Endodermal cell (in vitro differentiated cells): ENCODE measurements around the gene KCNQ1. TPM values are rescaled to one million over a fixed set of nuclear protein-coding genes. Genes with fewer than 3 reads are reported as not detected.

Source experiments
- DNase-seq: peaks from one replicate; pipeline ENCODE4 v3.0.0-alpha.2; 2017
- H3K27ac ChIP-seq: 2 replicates; pipeline ENCODE4 v1.5.1; 2013; ENCODE audit warnings: mild to moderate bottlenecking, low read depth, low read length, moderate library complexity
- H3K27me3 ChIP-seq: 2 replicates; pipeline ENCODE4 v1.6.1; 2013; ENCODE audit warnings: mild to moderate bottlenecking, low read length, moderate library complexity; ENCODE audit not compliant: insufficient read depth, control insufficient read depth, poor library complexity, severe bottlenecking
- H3K36me3 ChIP-seq: 2 replicates; pipeline ENCODE4 v1.7.0; 2013; ENCODE audit warnings: mild to moderate bottlenecking, low read length, moderate library complexity; ENCODE audit not compliant: control insufficient read depth, insufficient read depth
- H3K4me1 ChIP-seq: one replicate; pipeline ENCODE4 v1.7.0; 2013; ENCODE audit warnings: low read length; ENCODE audit not compliant: control insufficient read depth, insufficient read depth
- H3K4me3 ChIP-seq: 2 replicates; pipeline ENCODE4 v1.5.1; 2013; ENCODE audit warnings: mild to moderate bottlenecking, low read length, moderate library complexity
- H3K9ac ChIP-seq: 2 replicates; pipeline ENCODE4 v1.6.1; 2013; ENCODE audit warnings: mild to moderate bottlenecking, low read length, moderate library complexity; ENCODE audit not compliant: poor library complexity, severe bottlenecking; ENCODE audit errors: extremely low read depth
- H3K9me3 ChIP-seq: 2 replicates; pipeline ENCODE4 v1.6.1; 2013; ENCODE audit warnings: mild to moderate bottlenecking, low read length, moderate library complexity; ENCODE audit not compliant: control insufficient read depth
- H3K27ac Mint-ChIP-seq: 2 replicates; pipeline ENCODE4 v1.8.0; 2020; ENCODE audit warnings: mixed read lengths
- H3K27me3 Mint-ChIP-seq: 2 replicates; pipeline ENCODE4 v1.8.0; 2021; ENCODE audit warnings: mild to moderate bottlenecking, mixed read lengths; ENCODE audit not compliant: insufficient read depth
- H3K36me3 Mint-ChIP-seq: 2 replicates; pipeline ENCODE4 v1.8.0; 2020; ENCODE audit warnings: low read depth, mixed read lengths
- H3K4me1 Mint-ChIP-seq: 2 replicates; pipeline ENCODE4 v1.8.0; 2020; ENCODE audit warnings: mixed read lengths
- H3K4me3 Mint-ChIP-seq: 2 replicates; pipeline ENCODE4 v1.8.0; 2020; ENCODE audit warnings: mild to moderate bottlenecking, moderate library complexity, mixed read lengths
- H3K9me3 Mint-ChIP-seq: 2 replicates; pipeline ENCODE4 v1.8.0; 2020; ENCODE audit warnings: mild to moderate bottlenecking, mixed read lengths
- WGBS, 2 experiments: methylation state at CpG; one replicate each; pipeline versions ENCODE4 v1.1.5 to v1.1.7; 2013; ENCODE audit warnings: missing lambda C conversion rate in 2 of 2, mixed read lengths in 1 of 2; ENCODE audit not compliant: insufficient coverage in 1 of 2, insufficient read length in 1 of 2; 5-methylcytosine and 5-hydroxymethylcytosine counted together
- total RNA-seq, 2 donors: library from RNA; stranded (reverse); fragmentation: NEBNext Ultra II Directional in 1 of 2; extraction: Animal tissue kit (Norgen Biotek cat#: 25700) in 1 of 2; gene quantifications; 2 replicates in 1 of 2; 3 replicates in 1 of 2; pipeline ENCODE4 v1.2.1, GENCODE V29; 2021
- TF ChIP-seq, protein P1 (sequence below): fragments of 200-600 bp; sonication (generic); conservative IDR thresholded peaks from 2 replicates; pipeline ENCODE4 v1.5.0; 2021; ENCODE audit warnings: antibody characterized with exemption, mild to moderate bottlenecking

The KCNQ1 gene
- total RNA-seq, 2 donors from 2014 or later: 1.8 to 3.5 TPM

DNA sequence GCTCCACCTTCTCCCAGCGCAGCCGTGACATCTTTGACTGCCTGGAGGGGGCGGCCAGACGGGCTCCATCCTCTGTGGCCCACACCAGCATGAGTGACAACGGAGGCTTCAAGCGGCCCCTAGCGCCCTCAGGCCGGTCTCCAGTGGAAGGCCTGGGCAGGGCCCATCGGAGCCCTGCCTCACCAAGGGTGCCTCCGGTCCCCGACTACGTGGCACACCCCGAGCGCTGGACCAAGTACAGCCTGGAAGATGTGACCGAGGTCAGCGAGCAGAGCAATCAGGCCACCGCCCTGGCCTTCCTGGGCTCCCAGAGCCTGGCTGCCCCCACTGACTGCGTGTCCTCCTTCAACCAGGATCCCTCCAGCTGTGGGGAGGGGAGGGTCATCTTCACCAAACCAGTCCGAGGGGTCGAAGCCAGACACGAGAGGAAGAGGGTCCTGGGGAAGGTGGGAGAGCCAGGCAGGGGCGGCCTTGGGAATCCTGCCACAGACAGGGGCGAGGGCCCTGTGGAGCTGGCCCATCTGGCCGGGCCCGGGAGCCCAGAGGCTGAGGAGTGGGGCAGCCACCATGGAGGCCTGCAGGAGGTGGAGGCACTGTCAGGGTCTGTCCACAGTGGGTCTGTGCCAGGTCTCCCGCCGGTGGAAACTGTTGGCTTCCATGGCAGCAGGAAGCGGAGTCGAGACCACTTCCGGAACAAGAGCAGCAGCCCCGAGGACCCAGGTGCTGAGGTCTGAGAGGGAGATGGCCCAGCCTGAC lies 41.7 kb upstream of the KCNQ1 start:
- DNase-seq: no peak
- no peaks in the 10 kb centered on the region for H3K27me3 Mint-ChIP-seq
- no peaks in the 10 kb centered on the region for H3K9me3 ChIP-seq
- H3K4me3 Mint-ChIP-seq: peak overlapping the region; percentile 80
- peaks cover 5% of the 10 kb centered on the region for H3K4me1 Mint-ChIP-seq
- H3K4me3 ChIP-seq: no peak overlapping the region
- H3K36me3 Mint-ChIP-seq: peaks cover 8% of the 10 kb centered on the region
- H3K36me3 ChIP-seq: peaks cover 24% of the 10 kb centered on the region
- TF ChIP-seq, protein P1, sequence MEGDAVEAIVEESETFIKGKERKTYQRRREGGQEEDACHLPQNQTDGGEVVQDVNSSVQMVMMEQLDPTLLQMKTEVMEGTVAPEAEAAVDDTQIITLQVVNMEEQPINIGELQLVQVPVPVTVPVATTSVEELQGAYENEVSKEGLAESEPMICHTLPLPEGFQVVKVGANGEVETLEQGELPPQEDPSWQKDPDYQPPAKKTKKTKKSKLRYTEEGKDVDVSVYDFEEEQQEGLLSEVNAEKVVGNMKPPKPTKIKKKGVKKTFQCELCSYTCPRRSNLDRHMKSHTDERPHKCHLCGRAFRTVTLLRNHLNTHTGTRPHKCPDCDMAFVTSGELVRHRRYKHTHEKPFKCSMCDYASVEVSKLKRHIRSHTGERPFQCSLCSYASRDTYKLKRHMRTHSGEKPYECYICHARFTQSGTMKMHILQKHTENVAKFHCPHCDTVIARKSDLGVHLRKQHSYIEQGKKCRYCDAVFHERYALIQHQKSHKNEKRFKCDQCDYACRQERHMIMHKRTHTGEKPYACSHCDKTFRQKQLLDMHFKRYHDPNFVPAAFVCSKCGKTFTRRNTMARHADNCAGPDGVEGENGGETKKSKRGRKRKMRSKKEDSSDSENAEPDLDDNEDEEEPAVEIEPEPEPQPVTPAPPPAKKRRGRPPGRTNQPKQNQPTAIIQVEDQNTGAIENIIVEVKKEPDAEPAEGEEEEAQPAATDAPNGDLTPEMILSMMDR: no peak
- no peaks in the 10 kb centered on the region for H3K27me3 ChIP-seq
- no peak overlapping the region for H3K27ac ChIP-seq
- H3K27ac Mint-ChIP-seq: no peak overlapping the region
- WGBS, 2 experiments: 91% methylated on average over 18 to 31 of the region's 31 CpGs
- no peak overlapping the region for H3K9ac ChIP-seq
- no peaks in the 10 kb centered on the region for H3K9me3 Mint-ChIP-seq
- H3K4me1 ChIP-seq: no peaks in the 10 kb centered on the region

DNA sequence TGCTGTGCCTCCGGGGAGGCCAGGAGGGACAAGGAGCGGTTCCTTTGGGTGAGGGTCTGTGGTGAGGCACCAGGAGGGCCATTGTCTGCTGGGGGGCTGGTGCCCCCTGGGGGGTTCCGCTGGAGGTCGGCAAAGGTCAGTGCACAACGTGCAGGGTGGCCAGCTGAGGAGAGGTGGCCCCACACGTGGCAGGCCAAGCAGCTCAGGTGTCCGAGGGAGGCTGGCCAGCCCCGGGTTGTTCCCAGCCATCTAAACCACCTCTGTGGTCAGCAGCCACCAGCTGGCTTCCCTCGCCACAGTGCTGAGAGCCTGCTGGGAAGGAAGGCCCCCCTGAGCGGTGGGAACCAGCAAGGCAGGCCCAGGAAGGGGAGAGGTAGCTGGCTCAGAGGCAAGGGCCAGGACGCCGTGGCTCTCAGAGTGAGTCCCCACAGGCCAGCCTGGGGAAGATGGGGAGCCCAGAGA lies 40.0 kb upstream of the KCNQ1 start:
- H3K9me3 ChIP-seq: no peaks in the 10 kb centered on the region
- Mint-ChIP-seq H3K27ac (peak overlapping the region; percentile 74), H3K9me3 (no peaks in the 10 kb centered on the region), H3K4me3 (no peak overlapping the region), H3K4me1 (peaks cover 5% of the 10 kb centered on the region), H3K36me3 (peaks cover 6% of the 10 kb centered on the region), H3K27me3 (no peaks in the 10 kb centered on the region)
- no peak overlapping the region for H3K4me3 ChIP-seq
- TF ChIP-seq, protein P1: no peak
- no peak for DNase-seq
- H3K9ac ChIP-seq: no peak overlapping the region
- peaks cover 19% of the 10 kb centered on the region for H3K36me3 ChIP-seq
- no peaks in the 10 kb centered on the region for H3K27me3 ChIP-seq
- no peaks in the 10 kb centered on the region for H3K4me1 ChIP-seq
- 91 to 94% methylated on average over 4 to 12 of the region's 12 CpGs for WGBS, 2 experiments
- no peak overlapping the region for H3K27ac ChIP-seq

DNA sequence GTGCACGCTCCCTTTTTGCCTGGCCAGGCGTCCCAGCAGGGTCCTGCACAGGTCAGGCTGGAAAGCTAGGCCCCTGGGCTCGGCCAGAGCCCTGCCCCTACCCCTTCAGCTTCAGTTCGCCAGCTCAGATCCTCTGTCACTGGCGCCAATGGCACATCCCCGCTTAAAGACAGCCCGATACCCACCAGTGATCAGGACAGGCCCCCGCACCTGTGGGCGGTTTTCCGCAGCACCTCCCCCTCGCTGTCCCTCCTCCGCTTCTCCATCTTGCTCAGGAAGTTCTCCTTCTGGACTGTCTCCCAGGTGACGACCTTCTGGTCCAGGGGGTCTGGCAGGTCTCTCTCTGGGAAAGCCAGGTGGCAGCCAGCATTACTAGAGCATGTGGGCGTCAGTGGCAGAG lies 38.4 kb upstream of the KCNQ1 start:
- WGBS, 2 experiments: 92 to 94% methylated on average over 13 to 14 of the region's 14 CpGs
- Histone ChIP-seq H3K4me3 (no peak overlapping the region), H3K9me3 (no peaks in the 10 kb centered on the region), H3K27ac (no peak overlapping the region), H3K9ac (no peak overlapping the region), H3K36me3 (peaks cover 19% of the 10 kb centered on the region), H3K4me1 (no peaks in the 10 kb centered on the region), H3K27me3 (no peaks in the 10 kb centered on the region)
- no peaks in the 10 kb centered on the region for H3K27me3 Mint-ChIP-seq
- TF ChIP-seq, protein P1: no peak
- no peak overlapping the region for H3K27ac Mint-ChIP-seq
- H3K4me3 Mint-ChIP-seq: no peak overlapping the region
- peaks cover 3% of the 10 kb centered on the region for H3K4me1 Mint-ChIP-seq
- H3K36me3 Mint-ChIP-seq: peaks cover 6% of the 10 kb centered on the region
- H3K9me3 Mint-ChIP-seq: no peaks in the 10 kb centered on the region
- no peak for DNase-seq
